Measurements from ENCODE around the gene PCNX2. TPM values are rescaled to one million over a fixed set of nuclear protein-coding genes. Genes with fewer than 3 reads are reported as not detected.

PCNX2 gene
- total and polyA plus RNA-seq, 2 of the 8 experiments (the other 6 are each of a cell fraction or from before 2014, with no cell fraction given), result 46.1 to 57.6 TPM

DNA sequence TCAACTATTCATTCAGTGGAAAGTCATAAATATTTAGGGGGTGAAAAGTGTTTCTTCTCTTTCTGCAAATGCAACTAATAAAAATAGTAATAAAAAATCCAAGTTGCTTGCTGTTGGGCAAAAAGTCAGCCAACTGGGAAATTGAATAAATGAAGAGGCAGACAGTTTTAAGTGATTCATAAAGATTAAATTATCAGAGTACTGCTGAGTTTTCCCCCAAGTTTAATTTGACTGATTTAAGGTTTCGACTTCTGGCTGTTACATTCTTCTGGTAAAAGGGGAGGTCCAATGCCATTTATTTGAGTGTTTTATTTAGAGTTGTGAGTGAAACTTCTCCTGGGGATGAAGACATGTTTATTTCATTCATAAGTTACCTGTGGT is 219.6 kb downstream of the PCNX2 start:
- Histone ChIP-seq H3K36me3 (ENCODE audit: control insufficient read depth in 2 of 4, insufficient read depth in 4 of 4, low read length in 3 of 4) (peaks cover 0 to 2% (median 0%) of the 10 kb centered on the region in 4 experiments; a peak in 1 of 8 replicates), H2BK20ac (ENCODE audit: low read length) (no peak overlapping the region), H2AK5ac (ENCODE audit: low read depth, low read length) (no peak overlapping the region), H3K56ac (replicated peaks; ENCODE audit: insufficient read length, low read depth, low read length) (no peak overlapping the region), H2BK12ac (ENCODE audit: low read depth, low read length) (no peak overlapping the region), H3K9ac (replicated peaks in 1 of 4; ENCODE audit: extremely low read depth in 1 of 4, low read depth in 3 of 4, low read length in 3 of 4) (no peak overlapping the region), H2AFZ (ENCODE audit: low read length) (no peak overlapping the region), H3K14ac (ENCODE audit: insufficient read length) (no peak overlapping the region), H4K5ac (ENCODE audit: insufficient read length, low read depth, low read length) (no peak overlapping the region), H3K27ac (ENCODE audit: low read depth, low read length) (no peak overlapping the region), H3K79me2 (ENCODE audit: control insufficient read depth in 1 of 2, insufficient read depth in 2 of 2, low read length in 2 of 2) (no peaks in the 10 kb centered on the region), H4K20me1 (replicated peaks in 1 of 2; ENCODE audit: control insufficient read depth in 1 of 2, insufficient read depth in 2 of 2, low read length in 2 of 2) (no peaks in the 10 kb centered on the region), H3K23me2 (ENCODE audit: low read depth, low read length) (no peaks in the 10 kb centered on the region), H3K23ac (ENCODE audit: insufficient read length) (no peak overlapping the region), H2BK120ac (replicated peaks; ENCODE audit: low read depth, low read length) (no peak overlapping the region), H3K27me3 (replicated peaks in 1 of 4; ENCODE audit: control insufficient read depth in 3 of 4, extremely low read depth in 1 of 4, insufficient read depth in 3 of 4, low read length in 3 of 4) (no peaks in the 10 kb centered on the region), H3K79me1 (ENCODE audit: low read depth, low read length) (no peaks in the 10 kb centered on the region), H3K4me1 (replicated peaks in 1 of 4; ENCODE audit: control insufficient read depth in 3 of 4, insufficient read depth in 4 of 4, low read length in 3 of 4) (peaks cover 0 to 4% (median 0%) of the 10 kb centered on the region in 4 experiments; a peak in 2 of 7 replicates), H2BK5ac (ENCODE audit: low read depth, low read length) (no peak overlapping the region), H4K91ac (replicated peaks; ENCODE audit: insufficient read length, low read length) (no peak overlapping the region), H2BK15ac (ENCODE audit: low read length) (no peak overlapping the region), H3K4ac (replicated peaks; ENCODE audit: insufficient read length, low read depth, low read length) (no peak overlapping the region), H3K18ac (ENCODE audit: extremely low read depth, low read length) (no peak overlapping the region), H4K8ac (ENCODE audit: extremely low read depth, insufficient read depth, low read length) (no peak overlapping the region), H3K9me3 (ENCODE audit: insufficient read depth in 2 of 2, low read depth in 1 of 2, low read length in 1 of 2) (peaks cover 3% of the 10 kb centered on the region in 2 experiments; a peak in 1 of 4 replicates), H3K4me3 (ENCODE audit: extremely low read depth in 1 of 4, insufficient read depth in 2 of 4, low read depth in 3 of 4, low read length in 4 of 4) (no peak overlapping the region), H3K4me2 (ENCODE audit: insufficient read depth in 1 of 2, low read depth in 2 of 2, low read length in 2 of 2) (no peak overlapping the region)
- 88% methylated on average over 1 of the region's 1 CpG; no CpG with 5 or more reads in 1 of the 2 experiments for WGBS, 2 experiments (ENCODE audit: extremely low coverage in 1 of 2, insufficient coverage in 1 of 2, insufficient read length in 1 of 2, insufficient replicate concordance in 2 of 2, low coverage in 1 of 2, low lambda C conversion rate in 2 of 2, missing lambda C conversion rate in 1 of 2)
- CTCF ChIA-PET (ENCODE audit: partially characterized antibody), result no interaction called here
- POLR2A ChIA-PET (ENCODE audit: partially characterized antibody), result no interaction called here
- DNase-seq (ENCODE audit: low read depth in 1 of 2, low spot score in 2 of 2) (no peak), FAIRE-seq (no peak)
- TF ChIP-seq SUZ12 (IDR thresholded peaks at IDR 0.05; ENCODE audit: low read length) (no peak), SP2 (IDR thresholded peaks at IDR 0.05; ENCODE audit: low read length) (no peak), POLR2A (IDR thresholded peaks at IDR 0.05; ENCODE audit: control extremely low read depth in 1 of 2, low read depth in 2 of 2, low read length in 2 of 2) (no peak), BCL11A (IDR thresholded peaks at IDR 0.05; ENCODE audit: low read depth in 2 of 2, low read length in 2 of 2) (no peak), EZH2 (IDR thresholded peaks at IDR 0.05; ENCODE audit: low read depth, low read length, severe bottlenecking) (no peak), HDAC6 (IDR thresholded peaks at IDR 0.05; ENCODE audit: low read depth, low read length) (no peak), CHD1 (IDR thresholded peaks at IDR 0.05; ENCODE audit: low read depth, low read length) (no peak), POLR2AphosphoS5 (IDR thresholded peaks at IDR 0.05; ENCODE audit: low read depth, low read length) (no peak)
- TF ChIP-seq, protein P1, sequence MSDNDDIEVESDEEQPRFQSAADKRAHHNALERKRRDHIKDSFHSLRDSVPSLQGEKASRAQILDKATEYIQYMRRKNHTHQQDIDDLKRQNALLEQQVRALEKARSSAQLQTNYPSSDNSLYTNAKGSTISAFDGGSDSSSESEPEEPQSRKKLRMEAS (IDR thresholded peaks at IDR 0.05), result no peak
- TF ChIP-seq, protein P2, sequence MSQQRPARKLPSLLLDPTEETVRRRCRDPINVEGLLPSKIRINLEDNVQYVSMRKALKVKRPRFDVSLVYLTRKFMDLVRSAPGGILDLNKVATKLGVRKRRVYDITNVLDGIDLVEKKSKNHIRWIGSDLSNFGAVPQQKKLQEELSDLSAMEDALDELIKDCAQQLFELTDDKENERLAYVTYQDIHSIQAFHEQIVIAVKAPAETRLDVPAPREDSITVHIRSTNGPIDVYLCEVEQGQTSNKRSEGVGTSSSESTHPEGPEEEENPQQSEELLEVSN (IDR thresholded peaks at IDR 0.05), result no peak
